Fibroblast of skin of scalp (primary cell): Measurements from ENCODE around the gene ALKBH8.
"Not testable (repeated sequence)": the region's sequence is repeated elsewhere in the genome, so short reads cannot be mapped to it uniquely, and the experiment has no call there.

Experiments used
- DNase-seq: peaks from one replicate; pipeline ENCODE4 v3.0.0-alpha.2; 2013

Gene ALKBH8

DNA sequence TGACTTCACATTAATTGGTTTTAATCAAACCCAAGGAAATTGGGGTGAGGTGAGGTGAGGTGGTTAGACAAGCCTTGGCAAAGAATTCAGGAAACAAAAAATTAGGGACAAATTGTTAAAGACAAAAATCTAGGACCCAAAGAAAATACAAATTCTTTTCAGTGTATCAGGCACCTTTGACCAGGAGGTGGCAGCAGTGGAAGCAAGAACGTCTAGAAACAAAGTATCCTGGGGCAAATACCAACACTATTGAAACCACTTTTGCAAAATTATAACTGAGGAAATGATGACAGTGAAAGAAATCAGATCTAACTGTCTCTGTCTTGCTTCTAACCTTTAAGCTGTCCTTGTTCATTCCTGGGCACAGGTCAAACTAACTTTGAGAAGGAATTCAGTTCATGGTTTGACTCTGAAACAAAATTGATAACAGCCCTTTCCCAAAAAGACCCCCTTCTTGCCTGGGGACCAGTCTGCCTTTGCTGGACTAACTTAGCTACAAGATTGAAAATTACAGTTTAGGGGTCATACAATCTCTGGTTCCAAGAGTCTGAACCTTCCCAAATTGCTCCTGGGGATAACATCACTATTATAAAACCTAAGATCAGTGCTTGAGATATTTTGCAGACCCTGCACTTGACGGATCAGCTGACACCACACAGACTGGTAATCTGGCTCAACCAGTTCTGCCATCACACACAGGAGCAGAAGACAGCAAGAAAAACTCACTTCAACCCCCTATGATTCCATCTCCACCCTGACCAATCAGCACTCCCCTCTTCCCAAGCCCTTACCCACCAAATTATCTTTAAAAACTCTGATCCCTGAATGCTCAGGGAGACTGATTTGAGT, 11.2 kb upstream of the ALKBH8 start:
- peak; percentile 68 for DNase-seq

DNA sequence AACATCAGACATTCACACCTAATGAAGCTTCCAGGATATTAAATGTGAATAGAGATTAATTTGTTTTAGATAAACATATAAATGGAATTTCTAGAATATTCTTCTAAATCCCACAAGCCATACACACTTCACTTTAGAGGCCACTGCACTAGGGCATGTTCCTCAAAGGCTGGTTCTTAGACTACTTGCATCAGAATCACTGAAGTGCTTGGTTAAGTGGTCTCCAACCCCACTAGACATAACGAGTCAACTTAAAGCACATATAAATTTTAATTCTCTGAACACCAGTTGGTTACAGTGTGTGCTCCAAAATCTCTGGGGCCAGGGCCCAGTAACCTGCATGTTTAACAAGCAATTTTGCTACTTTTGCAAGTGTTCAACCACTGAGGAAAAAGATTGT, 7.9 kb upstream of the ALKBH8 start:
- DNase-seq = no peak

GRCh38 chr11:107570015-107570414, 4.5 kb upstream of the ALKBH8 start:
- DNase-seq = no peak

DNA sequence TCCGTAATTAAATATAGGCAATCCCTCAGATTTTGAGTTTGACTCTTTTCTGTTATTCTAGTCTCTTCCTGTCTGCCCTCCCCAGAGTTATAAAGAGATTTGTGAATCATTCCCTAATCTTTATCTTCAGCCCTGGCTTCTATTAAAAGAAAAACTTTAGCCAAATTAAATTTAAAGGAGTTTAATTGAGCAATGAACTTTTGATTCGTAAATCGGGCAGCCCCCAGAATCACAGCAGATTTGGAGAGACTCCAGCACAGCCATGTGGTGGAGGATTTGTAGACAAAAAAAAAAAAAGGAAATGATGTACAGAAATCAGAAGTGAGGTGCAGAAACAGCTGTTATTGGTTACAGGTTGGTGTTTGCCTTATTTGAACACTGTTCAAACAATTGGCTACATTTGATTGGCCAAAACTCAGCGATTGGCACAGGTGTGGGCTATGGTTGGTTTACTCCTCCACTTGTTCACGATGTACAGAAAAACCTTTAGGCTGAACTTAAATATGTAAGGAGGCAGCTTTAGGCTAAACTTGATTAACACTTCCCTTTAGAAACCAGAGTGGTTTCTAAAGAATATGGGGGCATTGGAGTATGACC, 2.3 kb upstream of the ALKBH8 start:
- DNase-seq = no peak

DNA sequence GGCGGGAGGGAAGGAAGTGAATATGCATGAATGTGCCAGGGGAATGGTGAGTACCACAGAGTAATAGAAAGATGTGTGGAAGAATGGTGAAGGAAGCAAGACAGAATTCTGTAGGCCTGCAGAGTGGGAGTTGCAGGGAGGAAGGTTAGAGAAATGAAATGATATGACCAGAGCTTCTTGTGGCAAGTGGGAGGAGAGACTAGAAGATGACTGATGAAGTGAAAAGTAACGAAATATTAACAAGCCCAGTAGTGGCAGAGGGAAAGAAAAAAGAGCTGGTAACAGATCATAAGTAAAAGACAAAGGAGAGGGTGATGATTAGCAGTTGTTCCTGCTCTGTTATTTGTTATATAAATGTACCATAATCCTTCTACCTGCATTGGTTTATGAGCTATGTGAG, 1.0 kb upstream of the ALKBH8 start:
- DNase-seq = no peak

- DNase-seq = not testable (repeated sequence)
These were observed 493 bp upstream of the ALKBH8 start for GRCh38 chr11:107565955-107566501.

DNA sequence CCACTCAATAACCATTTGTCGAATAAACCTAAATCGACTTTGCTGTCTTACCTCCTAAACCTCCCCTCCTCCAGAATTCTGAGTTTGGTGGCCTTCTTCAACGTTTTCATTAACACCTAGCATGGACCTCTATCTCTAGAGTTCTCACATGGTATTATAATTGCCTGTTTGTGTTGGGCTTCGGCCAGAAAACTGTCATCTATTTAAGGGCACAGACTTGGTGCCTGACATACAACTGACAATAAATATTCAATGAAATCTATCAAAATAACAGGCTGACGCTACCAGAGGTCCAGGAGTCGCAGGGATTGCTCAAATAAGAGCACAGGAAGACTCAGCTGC, 687 bp downstream of the ALKBH8 start:
- no peak for DNase-seq

DNA sequence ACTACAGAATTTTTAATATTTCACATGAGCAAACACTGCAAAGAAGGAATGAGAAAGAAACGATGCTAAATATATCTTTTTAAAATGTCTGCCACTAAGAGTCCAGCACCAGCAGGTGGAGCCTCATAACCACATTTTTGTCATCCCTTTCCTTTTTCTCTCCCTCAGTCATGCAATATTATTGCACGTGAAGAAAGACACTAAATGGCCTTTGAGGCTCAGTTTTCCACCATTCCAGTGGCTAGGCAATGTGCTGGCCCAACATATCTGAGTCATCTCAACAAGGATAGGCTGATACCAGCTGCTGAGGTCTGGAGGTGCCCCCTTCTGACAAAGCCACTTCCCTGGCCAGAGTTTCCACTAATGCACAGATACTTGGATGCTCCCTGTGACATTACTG, 1.8 kb downstream of the ALKBH8 start:
- DNase-seq = peak; percentile 72

GRCh38 chr11:107562647-107563208, 2.8 kb downstream of the ALKBH8 start:
- DNase-seq = peak; percentile 72

DNA sequence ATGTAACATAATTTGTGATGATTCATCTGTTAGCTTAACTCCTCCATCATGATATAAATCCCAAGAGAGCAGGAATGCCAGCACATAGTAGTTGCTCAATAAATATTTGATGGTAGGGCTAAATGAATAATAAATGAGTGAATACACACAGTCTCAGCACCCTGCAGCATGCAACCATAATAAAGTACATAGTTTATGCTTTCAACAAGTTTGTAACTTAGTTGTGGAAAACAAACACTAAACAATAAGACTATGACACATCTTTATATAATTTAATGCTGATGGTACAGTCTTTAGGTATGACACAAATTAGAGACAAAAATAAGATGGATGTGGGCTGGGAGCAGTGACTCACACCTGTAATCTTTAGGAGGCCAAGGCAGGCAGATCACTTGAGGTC, 3.8 kb downstream of the ALKBH8 start:
- peak; percentile 78 for DNase-seq

- no peak for DNase-seq
These were observed 15.2 kb downstream of the ALKBH8 start for GRCh38 chr11:107550304-107550703.

- no peak for DNase-seq
These were observed 15.6 kb downstream of the ALKBH8 start for GRCh38 chr11:107549954-107550285.

DNA sequence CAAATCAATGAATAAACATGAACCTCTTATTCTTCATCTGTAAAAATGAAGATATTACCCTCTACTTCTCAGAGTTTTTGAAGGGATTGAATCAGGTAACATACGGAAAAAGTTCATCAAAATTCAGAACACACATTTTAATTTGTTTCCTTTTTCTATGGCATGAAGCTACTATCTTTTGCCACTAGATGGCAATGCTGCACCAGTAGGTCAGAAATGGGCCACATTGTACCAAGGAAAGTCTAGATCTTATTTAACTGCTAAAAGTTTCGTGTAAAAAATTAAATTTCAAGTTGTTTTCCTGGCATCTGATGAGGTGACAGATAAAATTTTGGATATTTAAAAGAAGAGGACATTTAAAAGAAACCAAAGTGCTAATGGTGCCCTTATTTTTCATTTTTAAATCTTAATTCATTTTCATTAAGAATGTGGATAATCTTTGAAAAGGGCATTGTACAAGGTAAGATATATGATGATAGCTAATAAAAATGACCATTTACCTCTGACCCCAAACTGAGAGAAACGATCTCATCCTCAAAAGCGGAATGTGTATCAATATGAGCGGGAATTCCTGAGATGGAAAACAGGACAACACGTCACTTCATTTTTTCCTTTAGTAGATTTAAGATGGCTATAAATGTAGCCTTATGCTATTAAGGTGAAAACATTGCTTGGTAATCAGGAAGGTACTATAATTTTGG, 16.1 kb downstream of the ALKBH8 start:
- peak; percentile 51 for DNase-seq

GRCh38 chr11:107547961-107548360, 17.6 kb downstream of the ALKBH8 start:
- no peak for DNase-seq

DNA sequence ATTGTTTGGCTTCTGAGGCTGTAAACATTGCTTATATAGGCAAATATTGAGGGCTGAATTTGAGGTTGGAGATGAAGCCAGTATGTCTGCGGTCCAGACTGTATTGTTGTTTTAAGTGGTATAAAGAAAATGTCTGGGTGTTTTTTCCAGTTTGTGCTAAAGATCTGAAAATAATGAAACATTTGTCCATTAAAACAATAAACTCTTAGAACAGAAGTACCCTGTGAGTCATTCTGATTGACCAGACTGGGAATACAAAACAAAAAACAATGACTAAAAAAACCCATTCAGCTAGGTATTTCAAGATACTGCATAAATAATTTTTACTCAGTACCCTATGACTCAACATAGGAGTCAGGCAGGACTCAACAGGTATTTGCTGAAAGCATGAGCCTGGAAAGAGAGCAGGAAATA, 20.4 kb downstream of the ALKBH8 start:
- DNase-seq = peak; percentile 54

DNA sequence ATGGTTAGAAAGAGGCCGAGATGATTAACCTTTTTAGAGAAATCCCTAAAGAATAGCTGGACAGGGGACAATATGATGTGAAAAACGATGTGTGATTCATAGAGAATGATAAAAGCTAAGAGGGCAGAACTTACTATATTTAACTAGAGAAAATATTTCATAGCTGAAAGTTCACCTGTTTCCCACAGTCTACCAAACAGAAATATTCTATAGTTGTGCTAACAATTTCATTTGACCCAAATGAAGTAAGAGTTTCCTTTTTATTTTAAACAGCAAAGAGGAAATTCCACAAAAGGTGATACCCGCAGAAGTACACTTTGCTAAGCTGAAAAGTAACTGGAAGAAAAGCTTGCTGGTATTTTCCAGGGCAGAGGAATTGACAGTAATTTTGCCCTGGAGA, 26.7 kb downstream of the ALKBH8 start:
- DNase-seq = no peak

- no peak for DNase-seq
These were observed 27.3 kb downstream of the ALKBH8 start for GRCh38 chr11:107538239-107538638.

- DNase-seq = not testable (repeated sequence)
These were observed 28.4 kb downstream of the ALKBH8 start for GRCh38 chr11:107537155-107537554.

- DNase-seq = no peak
These were observed 39.3 kb downstream of the ALKBH8 start for GRCh38 chr11:107526197-107526596.

DNA sequence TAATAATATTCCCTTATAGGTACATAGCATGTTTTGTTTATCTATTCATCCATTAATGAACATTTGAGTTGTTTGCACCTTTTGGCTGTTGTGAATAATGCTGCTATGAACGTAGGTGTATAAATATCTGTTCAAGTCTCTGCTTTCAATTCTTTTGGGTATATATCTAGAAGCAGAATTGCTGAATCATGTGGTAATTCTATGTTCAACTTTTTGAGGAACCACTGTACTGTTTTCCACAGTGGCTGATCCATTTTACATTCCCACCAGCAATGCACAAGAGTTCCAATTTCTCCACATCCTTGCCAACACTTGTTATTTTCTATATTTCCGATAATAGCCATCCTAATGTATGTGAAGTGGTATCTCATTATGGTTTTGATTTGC, 56.7 kb downstream of the ALKBH8 start:
- DNase-seq = no peak

- DNase-seq = no peak
These were observed 57.2 kb downstream of the ALKBH8 start for GRCh38 chr11:107508201-107508857.

DNA sequence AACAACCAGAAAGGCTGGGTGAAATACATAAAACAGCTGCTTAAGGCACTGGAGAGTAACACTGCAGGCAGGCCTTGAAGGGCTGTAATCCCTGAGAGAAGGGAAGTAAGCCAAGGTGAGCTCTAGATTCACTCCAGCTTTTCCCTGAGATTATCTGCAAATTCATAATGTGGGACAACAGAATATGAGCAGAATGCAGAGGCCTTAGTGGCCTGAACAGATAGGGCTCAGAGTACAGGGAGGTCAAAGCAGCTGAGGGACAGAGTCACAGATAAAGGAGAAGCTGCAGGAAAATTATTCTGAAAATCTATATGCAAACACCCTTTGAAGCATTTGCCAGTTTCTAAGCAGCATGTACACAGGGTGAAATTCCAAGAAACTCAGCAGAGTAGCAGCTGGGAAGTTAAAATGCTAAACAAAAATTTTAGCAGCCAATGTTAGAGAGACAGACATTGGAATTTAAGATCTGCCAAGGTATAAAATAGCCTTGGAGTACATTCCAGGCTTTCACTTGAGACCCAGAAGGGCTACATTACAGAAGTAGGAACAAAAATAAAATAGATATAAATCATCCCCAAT, 59.8 kb downstream of the ALKBH8 start:
- DNase-seq = no peak
